HL-60 (cell line): ENCODE results near the gene TGFBI.

ENCODE experiments used
- DNase-seq, 2 experiments: peaks; one replicate each; pipeline ENCODE4 v3.0.0-alpha.2; 2010 to 2020; ENCODE audit warnings: low read depth in 1 of 2, low spot score in 1 of 2
- H3K27ac ChIP-seq: fragments of 250-450 bp; sonication (Bioruptor Pico); replicated peaks from 2 replicates; pipeline ENCODE4 v1.5.1; 2020; ENCODE audit warnings: mild to moderate bottlenecking, moderate library complexity
- H3K27me3 ChIP-seq: fragments of 250-450 bp; sonication (Bioruptor Pico); 2 replicates; pipeline ENCODE4 v1.5.1; 2021; ENCODE audit warnings: mild to moderate bottlenecking, moderate library complexity; ENCODE audit not compliant: insufficient read depth, poor library complexity, severe bottlenecking
- H3K4me3 ChIP-seq: replicated peaks from 2 replicates; pipeline ENCODE4 v1.5.1; 2011; ENCODE audit warnings: mild to moderate bottlenecking, control low read depth, low read length; ENCODE audit not compliant: insufficient read depth
- GABPA ChIP-seq: IDR thresholded peaks from 2 replicates; pipeline ENCODE4 v1.6.1; 2012; ENCODE audit warnings: low read depth
- POLR2AphosphoS5 ChIP-seq: IDR thresholded peaks from 2 replicates; pipeline ENCODE4 v1.6.1; 2012; ENCODE audit warnings: low read depth
- SPI1 ChIP-seq: IDR thresholded peaks from 2 replicates; pipeline ENCODE4 v1.6.1; 2012; ENCODE audit warnings: low read depth, mild to moderate bottlenecking, borderline replicate concordance
- TF ChIP-seq, protein P1 (sequence below): IDR thresholded peaks from 2 replicates; pipeline ENCODE4 v1.6.1; 2012; ENCODE audit warnings: low read depth; ENCODE audit not compliant: insufficient replicate concordance
- TF ChIP-seq, protein P2 (sequence below): IDR thresholded peaks from one replicate; pipeline ENCODE4 v1.5.1; 2011; ENCODE audit warnings: low read length, control low read depth, inconsistent platforms; ENCODE audit not compliant: insufficient read depth

Gene TGFBI

DNA sequence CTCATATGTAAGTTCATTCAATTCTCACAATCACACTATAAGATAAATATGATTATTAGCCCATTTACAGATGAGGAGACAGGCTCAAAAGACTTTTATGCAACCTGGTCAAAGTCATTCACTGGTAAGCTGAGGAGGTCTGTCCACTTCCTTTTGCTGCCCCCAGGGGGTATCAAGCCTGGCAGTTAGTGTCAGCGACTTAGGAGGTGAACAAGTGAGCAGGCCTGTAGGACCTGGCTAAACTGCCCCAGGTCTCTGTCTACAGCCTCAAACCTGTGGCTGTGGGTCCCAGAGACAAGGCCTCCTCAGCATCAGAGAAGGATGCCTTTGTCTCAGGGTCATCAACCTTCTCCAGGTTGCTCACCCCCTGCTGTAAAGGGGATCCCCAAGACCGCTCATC, 10.4 kb downstream of the TGFBI start:
- no peak for DNase-seq
- no peaks in the 10 kb centered on the region for H3K27me3 ChIP-seq
- H3K27ac ChIP-seq, result no peak overlapping the region
- TF ChIP-seq GABPA (no peak), POLR2AphosphoS5 (no peak), SPI1 (no peak)
- TF ChIP-seq, protein P1, sequence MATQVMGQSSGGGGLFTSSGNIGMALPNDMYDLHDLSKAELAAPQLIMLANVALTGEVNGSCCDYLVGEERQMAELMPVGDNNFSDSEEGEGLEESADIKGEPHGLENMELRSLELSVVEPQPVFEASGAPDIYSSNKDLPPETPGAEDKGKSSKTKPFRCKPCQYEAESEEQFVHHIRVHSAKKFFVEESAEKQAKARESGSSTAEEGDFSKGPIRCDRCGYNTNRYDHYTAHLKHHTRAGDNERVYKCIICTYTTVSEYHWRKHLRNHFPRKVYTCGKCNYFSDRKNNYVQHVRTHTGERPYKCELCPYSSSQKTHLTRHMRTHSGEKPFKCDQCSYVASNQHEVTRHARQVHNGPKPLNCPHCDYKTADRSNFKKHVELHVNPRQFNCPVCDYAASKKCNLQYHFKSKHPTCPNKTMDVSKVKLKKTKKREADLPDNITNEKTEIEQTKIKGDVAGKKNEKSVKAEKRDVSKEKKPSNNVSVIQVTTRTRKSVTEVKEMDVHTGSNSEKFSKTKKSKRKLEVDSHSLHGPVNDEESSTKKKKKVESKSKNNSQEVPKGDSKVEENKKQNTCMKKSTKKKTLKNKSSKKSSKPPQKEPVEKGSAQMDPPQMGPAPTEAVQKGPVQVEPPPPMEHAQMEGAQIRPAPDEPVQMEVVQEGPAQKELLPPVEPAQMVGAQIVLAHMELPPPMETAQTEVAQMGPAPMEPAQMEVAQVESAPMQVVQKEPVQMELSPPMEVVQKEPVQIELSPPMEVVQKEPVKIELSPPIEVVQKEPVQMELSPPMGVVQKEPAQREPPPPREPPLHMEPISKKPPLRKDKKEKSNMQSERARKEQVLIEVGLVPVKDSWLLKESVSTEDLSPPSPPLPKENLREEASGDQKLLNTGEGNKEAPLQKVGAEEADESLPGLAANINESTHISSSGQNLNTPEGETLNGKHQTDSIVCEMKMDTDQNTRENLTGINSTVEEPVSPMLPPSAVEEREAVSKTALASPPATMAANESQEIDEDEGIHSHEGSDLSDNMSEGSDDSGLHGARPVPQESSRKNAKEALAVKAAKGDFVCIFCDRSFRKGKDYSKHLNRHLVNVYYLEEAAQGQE, result no peak
- TF ChIP-seq, protein P2, sequence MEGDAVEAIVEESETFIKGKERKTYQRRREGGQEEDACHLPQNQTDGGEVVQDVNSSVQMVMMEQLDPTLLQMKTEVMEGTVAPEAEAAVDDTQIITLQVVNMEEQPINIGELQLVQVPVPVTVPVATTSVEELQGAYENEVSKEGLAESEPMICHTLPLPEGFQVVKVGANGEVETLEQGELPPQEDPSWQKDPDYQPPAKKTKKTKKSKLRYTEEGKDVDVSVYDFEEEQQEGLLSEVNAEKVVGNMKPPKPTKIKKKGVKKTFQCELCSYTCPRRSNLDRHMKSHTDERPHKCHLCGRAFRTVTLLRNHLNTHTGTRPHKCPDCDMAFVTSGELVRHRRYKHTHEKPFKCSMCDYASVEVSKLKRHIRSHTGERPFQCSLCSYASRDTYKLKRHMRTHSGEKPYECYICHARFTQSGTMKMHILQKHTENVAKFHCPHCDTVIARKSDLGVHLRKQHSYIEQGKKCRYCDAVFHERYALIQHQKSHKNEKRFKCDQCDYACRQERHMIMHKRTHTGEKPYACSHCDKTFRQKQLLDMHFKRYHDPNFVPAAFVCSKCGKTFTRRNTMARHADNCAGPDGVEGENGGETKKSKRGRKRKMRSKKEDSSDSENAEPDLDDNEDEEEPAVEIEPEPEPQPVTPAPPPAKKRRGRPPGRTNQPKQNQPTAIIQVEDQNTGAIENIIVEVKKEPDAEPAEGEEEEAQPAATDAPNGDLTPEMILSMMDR, result no peak
- no peak overlapping the region for H3K4me3 ChIP-seq

DNA sequence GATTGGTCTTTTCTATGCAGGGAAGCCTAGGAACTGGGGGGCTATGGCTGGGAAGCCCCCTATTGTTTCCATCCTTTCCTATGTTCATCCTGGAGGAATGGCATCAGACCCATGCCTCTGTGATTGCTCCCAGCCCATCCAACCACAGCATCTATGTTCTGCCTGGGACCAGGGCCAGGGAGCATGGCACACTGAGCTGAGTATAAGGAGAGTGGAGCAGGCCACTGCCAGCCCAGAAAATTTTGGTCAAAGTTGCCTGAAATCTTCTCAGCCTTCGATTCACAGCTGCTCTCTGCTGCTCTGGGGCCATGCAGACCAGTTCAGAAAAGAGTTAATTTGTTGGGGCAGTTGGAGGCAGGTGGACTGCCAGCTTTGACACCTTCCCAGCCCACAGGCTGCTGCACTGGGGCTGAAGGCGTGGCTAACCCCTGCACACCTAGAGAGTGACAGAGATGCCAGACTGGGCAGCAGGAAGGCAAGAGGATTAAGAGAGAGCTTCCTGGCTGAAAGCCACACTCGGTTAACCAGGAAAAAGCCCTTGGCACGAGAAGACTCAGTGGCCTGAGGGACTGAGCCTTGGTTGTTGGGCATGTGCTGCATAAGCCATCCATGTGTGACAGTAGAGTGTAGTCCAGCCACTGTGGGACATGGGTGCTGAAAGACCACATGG, 12.1 kb downstream of the TGFBI start:
- TF ChIP-seq SPI1, result no peak
- Histone ChIP-seq H3K27me3 (no peaks in the 10 kb centered on the region), H3K27ac (no peak overlapping the region), H3K4me3 (no peak overlapping the region)
- no peak for DNase-seq

DNA sequence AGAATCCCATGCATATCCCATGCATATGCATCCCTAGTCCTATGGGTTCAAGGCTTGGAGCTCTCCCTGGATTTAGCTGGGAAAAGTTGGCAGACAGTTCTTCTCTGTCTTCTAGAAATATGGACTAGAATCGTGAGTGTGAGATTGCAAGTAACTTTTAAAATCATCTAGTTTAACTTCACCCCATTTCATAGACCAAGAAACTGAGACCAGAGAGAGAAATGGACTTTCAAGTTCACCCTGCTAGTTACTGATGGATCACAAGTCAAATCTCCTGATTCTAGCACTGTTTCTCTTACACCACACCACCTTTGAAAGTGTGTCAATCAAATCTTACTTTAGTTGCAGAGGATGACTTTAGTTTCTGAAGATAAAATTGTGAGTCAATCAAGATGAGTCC, 13.4 kb downstream of the TGFBI start:
- H3K27me3 ChIP-seq, result no peaks in the 10 kb centered on the region
- no peak overlapping the region for H3K27ac ChIP-seq
- TF ChIP-seq, protein P2, result no peak
- TF ChIP-seq POLR2AphosphoS5 (no peak), SPI1 (no peak), GABPA (no peak)
- TF ChIP-seq, protein P1, result no peak
- DNase-seq, result no peak
- H3K4me3 ChIP-seq, result no peak overlapping the region

DNA sequence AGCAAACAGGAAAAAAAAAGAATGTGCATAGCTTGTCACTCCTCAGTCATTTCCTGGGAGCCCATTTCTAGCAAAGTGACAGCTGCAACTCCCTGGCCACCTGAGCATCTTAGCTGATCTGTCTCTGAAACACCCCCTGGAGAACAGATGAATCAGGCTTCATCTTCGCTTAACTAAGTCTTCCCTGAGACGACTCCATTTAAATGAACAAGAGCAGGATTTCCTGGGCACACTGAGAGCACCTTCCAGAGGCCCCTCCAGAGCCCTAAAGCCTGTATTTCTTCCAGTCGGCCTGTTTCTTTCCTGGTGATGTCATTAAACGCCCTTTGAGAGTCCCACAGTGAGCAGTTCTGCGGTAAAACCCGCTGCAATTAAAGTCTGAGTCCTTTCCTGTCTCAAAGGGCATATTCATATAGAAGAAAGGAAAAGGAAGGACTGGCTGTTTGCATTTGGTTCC, 13.9 kb downstream of the TGFBI start:
- DNase-seq, result no peak
- Histone ChIP-seq H3K4me3 (no peak overlapping the region), H3K27me3 (no peaks in the 10 kb centered on the region), H3K27ac (no peak overlapping the region)
- no peak for TF ChIP-seq POLR2AphosphoS5
- TF ChIP-seq, protein P2, result no peak
- TF ChIP-seq SPI1, result no peak
- TF ChIP-seq GABPA, result no peak
- TF ChIP-seq, protein P1, result no peak
